ENCODE data around the gene MICAL3.

The MICAL3 gene

DNA sequence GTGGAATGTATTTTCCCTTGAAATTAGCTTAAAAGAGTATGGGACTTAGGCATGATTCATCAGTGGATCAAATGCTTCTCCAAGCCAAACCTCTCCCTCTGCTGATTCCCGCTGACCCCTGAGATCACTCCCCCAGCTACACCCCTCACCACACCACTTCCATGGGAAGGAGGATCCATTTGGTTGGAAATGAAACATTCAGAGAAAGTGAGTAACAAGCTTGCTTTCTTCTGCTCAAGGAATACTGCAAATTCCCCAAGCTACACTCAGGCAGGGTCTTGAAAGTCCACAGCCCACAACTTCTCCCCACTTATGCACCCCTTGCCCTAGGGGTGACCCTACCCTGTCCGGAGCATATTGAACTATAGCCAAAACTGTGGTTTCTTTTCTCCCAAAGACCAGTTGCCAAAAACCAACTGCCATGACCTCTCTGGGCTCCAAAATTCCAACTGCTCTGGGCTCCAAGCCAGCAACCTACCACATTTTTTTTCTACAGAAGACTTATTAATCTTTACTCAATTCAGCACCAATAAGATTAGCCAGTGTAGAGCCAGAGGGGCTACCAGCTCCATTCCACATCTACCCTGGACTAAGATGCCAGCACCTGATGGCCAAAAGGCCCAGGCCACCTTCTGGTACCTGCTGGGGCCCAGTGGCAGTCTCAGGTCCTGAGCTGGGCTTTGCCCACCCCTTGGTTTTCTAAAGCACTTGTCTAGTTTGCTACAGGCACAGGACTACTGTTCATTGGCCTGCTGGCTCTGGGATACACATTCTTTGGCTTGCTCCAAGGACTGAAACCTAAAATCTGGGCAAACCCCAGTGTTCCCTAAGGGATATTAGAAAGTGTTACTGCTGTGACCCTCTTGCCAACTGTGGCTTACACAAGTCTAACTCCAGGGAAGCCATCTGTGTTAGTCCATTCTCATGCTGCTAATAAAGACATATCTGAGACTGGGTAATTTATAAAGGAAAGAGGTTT lies 101.1 kb downstream of the MICAL3 start:
- H3K27ac ChIP-seq, result peak overlapping the region in 3 of 21 experiments; percentile 6 to 25 (median 20)
- H3K4me3 ChIP-seq, result no peak overlapping the region

GRCh38 chr22:17921871-17922821 lies 102.2 kb downstream of the MICAL3 start:
- Histone ChIP-seq H3K4me3 (no peak overlapping the region), H3K27ac (peak overlapping the region in 2 of 21 experiments; percentile 6 to 25)

DNA sequence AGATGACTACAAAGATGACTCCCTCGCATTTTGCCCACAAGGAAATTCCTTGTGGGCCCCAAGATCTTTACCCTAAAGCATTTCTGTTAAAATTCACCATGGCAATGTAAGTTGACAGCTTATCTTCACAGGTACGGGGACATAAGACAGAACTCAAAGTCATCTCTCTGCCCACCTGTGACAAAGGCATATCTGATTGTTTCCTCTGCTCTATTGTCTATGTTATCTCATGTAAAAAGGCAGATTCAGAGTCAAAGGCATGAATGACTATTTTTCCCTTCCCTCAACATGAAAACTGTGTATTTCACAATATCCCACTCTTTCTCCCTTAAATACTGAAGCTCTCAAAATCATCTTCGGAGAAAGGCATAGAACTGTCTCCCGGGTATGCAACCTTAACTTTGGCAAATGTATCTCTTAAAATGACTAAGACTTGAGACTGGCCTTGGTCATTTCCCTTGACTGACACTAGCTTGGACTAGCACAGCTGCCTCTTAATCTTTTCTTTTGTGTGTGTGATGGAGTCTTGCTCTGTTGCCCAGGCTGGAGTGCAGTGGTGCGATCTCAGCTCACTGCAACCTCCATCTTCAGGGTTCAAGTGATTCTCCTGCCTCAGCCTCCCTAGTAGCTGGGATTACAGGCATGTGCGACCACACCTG lies 103.2 kb downstream of the MICAL3 start:
- Histone ChIP-seq H3K4me3 (no peak overlapping the region), H3K27ac (no peak overlapping the region)

DNA sequence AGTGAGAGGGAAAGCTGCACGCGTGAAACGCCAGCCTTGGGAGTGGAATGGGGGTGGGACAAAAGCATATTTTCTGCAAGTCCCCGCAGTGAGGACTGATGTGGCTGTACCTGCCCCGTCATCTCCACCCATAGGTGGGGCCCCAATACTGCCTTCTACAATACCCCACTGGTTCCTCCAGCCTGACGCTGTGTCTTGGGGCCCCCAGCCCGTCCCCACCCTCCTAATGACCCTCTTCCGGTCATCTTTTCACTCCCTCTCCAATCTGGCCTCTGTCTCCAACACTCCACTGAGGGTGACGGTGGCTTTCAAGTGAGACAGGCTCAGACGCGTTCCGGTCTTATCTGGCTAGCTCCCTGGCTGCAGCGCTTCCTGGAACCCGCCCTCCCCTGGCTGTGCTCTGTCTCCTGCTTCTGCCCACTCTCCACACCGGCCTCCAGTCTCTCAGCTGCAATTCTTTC lies 104.2 kb downstream of the MICAL3 start:
- Histone ChIP-seq H3K4me3 (no peak overlapping the region), H3K27ac (peak overlapping the region in 3 of 21 experiments; percentile 8 to 32 (median 21))

- no peak overlapping the region for H3K4me3 ChIP-seq
- H3K27ac ChIP-seq, result peak overlapping the region in 2 of 21 experiments; percentile 8 to 21
Observed at GRCh38 chr22:17919276-17920144, 104.9 kb downstream of the MICAL3 start.

- Histone ChIP-seq H3K27ac (no peak overlapping the region), H3K4me3 (no peak overlapping the region)
Observed at GRCh38 chr22:17918840-17919239, 105.5 kb downstream of the MICAL3 start.

GRCh38 chr22:17917490-17917983 lies 106.8 kb downstream of the MICAL3 start:
- peak overlapping the region in 1 of 21 experiments; percentile 15 for H3K27ac ChIP-seq
- no peak overlapping the region for H3K4me3 ChIP-seq

- no peak overlapping the region for H3K27ac ChIP-seq
Observed at GRCh38 chr22:17916226-17916889, 108.0 kb downstream of the MICAL3 start.

DNA sequence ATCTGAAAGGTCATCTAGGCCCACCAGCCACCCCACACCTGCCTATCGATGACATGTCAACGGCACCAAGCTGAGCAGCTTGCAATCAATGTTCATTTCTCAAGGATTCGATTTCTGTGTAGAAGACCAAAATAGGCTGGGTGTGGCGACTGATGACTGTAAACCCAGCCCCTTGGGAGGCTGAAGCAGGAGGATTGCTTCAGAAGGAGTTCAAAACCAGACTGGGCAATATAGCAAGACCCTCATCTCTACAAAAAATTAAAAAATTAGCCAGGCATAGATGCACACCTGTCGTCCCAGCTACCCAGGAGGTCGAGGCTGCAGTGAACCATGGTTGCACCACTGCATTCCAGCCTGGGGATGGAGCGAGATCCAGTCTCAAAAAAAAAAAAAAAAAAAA lies 108.7 kb downstream of the MICAL3 start:
- Histone ChIP-seq H3K27ac (no peak overlapping the region), H3K4me3 (no peak overlapping the region)

More at GRCh38 chr22:17916226-17916889, 108.0 kb downstream of the MICAL3 start:
- no peak overlapping the region for H3K4me3 ChIP-seq

DNA sequence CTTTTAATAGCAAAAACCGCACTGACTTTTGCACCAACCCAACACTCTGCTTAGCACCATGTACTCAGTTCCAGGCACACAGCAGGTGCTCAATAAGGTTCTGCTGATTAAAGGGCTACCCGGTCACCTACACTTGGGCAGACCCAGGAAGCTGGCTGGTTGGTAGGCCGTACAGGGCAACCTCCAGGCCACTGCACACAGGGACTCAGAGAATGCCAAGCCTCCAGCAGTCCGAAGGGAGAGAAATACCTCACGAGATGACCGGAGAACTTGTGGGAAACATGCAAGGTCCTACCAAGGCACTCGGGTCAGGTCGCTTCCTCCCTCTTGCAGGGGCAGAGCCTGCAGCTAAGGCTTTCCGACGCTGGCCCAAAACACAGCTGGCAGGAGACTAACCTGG lies 109.2 kb downstream of the MICAL3 start:
- Histone ChIP-seq H3K4me3 (no peak overlapping the region), H3K27ac (no peak overlapping the region)

DNA sequence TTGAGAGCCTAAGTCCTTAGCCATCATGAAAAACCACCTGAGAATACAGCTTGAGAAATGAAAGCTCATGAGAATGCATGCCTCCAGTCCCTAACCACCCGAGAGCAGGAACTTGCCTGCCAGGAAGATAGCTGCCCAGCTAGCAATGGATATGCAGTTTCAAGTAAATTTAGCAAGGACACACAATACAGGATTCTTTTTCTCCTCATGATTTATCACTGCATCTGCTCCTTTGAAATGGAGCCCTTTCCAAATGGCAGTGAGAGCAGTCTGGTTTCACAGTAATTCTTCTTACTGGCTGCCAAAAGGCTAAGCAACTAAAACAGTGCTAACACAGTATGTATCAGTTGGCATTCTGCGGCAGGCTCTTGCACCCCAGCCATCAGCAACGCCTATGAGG lies 109.9 kb downstream of the MICAL3 start:
- Histone ChIP-seq H3K4me3 (no peak overlapping the region), H3K27ac (no peak overlapping the region)

DNA sequence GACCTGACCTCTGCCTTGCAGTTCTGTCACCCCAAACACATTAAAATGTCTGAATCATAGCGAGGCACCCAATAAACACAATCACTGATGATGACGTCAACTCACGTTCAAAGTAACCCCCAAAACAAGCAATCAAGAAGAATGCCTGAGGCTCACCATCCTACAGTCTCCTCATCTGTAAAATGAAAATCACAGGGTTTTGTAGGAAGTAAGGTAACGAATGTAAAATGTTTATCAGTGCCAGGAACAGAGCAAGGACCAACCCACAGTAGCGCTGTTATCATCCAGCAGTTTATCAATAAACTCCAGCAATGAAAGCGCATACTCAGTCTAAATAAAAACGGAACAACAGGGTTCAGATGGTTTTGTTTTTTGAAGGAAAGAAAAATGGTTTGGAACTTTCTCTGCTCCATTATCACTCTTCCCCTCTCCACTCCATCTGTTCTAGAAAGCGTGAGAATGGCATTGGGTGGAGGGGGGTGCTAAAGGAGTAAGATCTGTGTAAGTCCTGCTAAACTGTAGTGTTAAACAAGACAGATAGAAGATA lies 110.5 kb downstream of the MICAL3 start:
- Histone ChIP-seq H3K4me3 (no peak overlapping the region), H3K27ac (no peak overlapping the region)

DNA sequence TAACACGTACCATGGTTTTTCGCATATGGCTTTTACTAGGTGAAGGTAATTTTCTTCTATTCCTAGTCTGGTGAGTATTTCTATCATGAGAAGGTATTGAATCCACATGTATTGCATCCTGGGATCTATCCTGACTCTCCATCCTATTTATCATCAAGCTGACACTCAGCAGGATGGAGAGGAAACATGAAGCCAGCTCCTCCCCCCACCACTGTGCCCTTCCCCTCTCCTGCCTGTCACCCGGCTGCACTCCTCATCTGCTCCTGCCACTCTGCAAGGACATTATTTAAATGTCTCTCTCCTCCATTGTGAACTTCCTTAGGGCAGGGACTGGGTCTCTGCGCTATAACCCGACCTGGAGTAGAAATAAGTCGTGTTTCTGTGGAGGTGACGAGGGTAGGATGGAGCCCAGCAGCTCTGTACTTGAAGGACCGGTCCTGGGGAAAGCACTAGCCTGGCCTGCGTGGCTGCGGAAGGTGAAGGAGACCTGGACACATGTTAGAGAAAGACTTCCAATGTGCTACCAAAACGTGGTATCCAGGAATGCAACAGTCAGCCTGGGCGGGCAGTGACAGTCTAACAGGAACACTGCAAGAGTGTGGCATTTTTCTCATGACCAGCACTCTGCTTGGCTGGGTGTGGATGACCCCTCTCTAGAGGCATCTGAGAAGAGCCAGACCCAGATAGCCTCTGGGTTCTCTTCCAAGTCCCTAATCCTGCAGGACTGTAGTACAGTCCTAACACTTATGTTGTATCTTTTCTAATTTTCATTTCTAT lies 111.2 kb downstream of the MICAL3 start:
- Histone ChIP-seq H3K4me3 (no peak overlapping the region), H3K27ac (no peak overlapping the region)

DNA sequence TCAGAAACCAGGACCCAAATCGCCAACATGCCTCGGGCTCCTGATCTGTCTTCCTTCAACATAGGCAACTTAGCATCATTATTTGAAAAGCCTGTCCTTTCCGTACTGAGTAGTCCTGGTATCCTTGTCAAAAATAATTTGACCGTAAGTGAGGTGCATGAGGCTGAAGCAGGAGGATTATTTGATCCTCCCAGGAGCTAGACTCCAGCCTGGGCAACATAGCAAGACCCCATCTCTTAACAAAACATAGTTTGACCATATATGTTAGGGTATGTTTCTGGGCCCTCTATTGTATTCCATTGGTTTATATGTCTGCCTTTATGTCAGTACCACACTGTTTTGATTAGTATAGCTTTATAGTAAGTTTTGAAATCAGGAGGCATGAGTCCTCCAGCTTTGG lies 112.5 kb downstream of the MICAL3 start:
- H3K27ac ChIP-seq, result peak overlapping the region in 4 of 21 experiments; percentile 20 to 74 (median 44)

GRCh38 chr22:17911312-17911705 lies 113.1 kb downstream of the MICAL3 start:
- H3K27ac ChIP-seq, result peak overlapping the region in 12 of 21 experiments; percentile 2 to 74 (median 39)
- no peak overlapping the region for H3K4me3 ChIP-seq

More for the DNA sequence above, 112.5 kb downstream of the MICAL3 start:
- H3K4me3 ChIP-seq, result no peak overlapping the region

DNA sequence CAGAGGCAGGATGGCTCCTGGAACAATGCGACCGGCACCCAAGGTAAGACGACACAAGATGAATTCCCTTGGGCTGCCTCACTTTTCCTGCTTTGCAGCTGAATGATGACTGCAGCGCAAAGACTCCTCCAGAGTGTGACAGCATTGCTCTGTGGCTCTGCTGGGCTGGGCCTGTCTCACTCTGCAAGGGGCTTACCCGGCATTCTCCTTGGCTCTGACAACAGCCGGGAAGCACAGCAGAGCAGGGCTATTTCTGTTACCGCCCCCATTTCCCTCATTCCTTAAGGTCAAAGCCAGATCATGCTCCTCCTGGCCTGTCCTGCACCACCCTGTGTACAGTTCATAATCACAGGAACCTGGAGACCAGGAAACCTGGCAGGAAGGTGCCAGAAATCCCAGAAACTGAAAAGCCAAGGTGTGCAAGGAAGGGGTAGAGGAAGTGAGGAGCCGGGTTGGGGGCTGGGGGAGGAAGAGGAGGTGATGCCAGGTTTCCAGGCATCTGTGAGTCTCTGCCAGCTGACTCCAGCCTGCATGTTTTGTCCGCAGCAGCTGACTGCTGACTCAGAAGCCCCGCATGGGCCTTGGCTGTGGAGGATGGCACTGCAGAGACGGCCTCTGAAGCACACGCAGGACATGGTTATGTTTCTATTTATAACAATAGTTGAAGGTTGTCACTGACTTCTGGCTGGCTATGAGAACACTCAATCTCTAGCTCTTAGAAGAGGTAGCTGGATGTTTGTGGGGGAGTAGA lies 113.6 kb downstream of the MICAL3 start:
- H3K27ac ChIP-seq, result peak overlapping the region in 13 of 21 experiments; percentile 2 to 74 (median 43)
- no peak overlapping the region for H3K4me3 ChIP-seq
